Measurements from ENCODE around the gene TPP1. TPM values are rescaled to one million over a fixed set of nuclear protein-coding genes. Genes with fewer than 3 reads are reported as not detected.
A peak's percentile ranks its signal among the peaks of the same experiment; 100 is the strongest.

TPP1 gene
- total RNA-seq, 4 donors from 2014 or later, result 13.9 to 43.4 (median 19.6) TPM

DNA sequence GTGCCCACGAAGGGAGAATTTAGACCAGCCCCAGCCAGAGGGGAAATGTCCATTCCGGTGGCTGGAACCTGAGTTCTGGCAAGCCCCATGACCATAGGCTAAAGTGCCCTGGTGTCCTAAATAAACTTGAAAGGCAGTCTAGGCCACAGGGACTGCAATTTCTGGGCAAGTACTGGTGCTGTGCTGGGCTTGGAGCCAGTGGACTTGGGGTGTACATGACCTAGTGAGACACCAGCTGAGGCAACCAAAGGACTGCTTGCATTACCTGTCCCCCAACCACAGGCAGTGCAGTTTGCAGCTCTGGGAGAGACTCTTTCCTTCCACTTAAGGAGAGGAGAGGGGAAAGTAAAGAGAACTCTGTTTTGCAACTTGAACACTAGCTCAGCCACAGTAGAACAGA lies 39.5 kb downstream of the TPP1 start:
- TF ChIP-seq, protein P1, sequence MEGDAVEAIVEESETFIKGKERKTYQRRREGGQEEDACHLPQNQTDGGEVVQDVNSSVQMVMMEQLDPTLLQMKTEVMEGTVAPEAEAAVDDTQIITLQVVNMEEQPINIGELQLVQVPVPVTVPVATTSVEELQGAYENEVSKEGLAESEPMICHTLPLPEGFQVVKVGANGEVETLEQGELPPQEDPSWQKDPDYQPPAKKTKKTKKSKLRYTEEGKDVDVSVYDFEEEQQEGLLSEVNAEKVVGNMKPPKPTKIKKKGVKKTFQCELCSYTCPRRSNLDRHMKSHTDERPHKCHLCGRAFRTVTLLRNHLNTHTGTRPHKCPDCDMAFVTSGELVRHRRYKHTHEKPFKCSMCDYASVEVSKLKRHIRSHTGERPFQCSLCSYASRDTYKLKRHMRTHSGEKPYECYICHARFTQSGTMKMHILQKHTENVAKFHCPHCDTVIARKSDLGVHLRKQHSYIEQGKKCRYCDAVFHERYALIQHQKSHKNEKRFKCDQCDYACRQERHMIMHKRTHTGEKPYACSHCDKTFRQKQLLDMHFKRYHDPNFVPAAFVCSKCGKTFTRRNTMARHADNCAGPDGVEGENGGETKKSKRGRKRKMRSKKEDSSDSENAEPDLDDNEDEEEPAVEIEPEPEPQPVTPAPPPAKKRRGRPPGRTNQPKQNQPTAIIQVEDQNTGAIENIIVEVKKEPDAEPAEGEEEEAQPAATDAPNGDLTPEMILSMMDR (IDR thresholded peaks at IDR 0.05 in 4 of 5, conservative IDR thresholded peaks at IDR 0.05 in 1 of 5), result no peak
- no peak for TF ChIP-seq POLR2A (IDR thresholded peaks at IDR 0.05)
- in situ Hi-C loops (cut with MboI; ENCODE audit: low sequenced_read_pairs in 4 of 4), result no loop called here
- Histone ChIP-seq H3K4me1 (peaks cover 0 to 9% of the 10 kb centered on the region in 2 donors), H3K4me3 (no peak overlapping the region), H3K36me3 (no peaks in the 10 kb centered on the region), H3K27me3 (no peaks in the 10 kb centered on the region), H3K27ac (no peak overlapping the region), H3K9me3 (peaks cover 0 to 11% (median 0%) of the 10 kb centered on the region in 3 donors)
- no peak for DNase-seq
- intact Hi-C loops (cut with DNase I; ENCODE audit: low total_unique reads), result no loop called here
- ATAC-seq, result no peak

DNA sequence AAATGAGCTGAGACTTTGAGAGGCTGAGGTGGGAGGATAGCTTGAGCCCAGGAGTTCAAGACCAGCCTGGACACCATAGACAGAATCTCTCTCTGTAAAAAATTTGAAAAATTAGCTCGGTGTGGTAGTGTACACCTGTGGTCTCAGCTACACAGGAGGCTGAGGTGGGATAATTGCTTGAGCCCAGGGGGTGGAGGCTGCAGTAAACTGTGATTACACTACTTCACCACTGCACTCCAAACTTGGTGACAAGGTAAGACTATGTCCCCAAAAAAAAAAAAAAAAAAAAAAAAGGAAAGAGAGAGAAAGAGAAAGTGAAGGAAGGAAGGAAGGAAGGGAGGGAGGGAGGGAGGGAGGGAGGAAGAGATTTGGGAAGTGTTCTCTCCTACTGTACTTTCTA lies 41.1 kb downstream of the TPP1 start:
- TF ChIP-seq, protein P1 (IDR thresholded peaks at IDR 0.05 in 4 of 5, conservative IDR thresholded peaks at IDR 0.05 in 1 of 5), result no peak
- no peak for TF ChIP-seq POLR2A (IDR thresholded peaks at IDR 0.05)
- intact Hi-C loops (cut with DNase I; ENCODE audit: low total_unique reads), result no loop called here
- no peak overlapping the region for H3K4me3 ChIP-seq
- H3K36me3 ChIP-seq, result peaks cover 0 to 3% of the 10 kb centered on the region in 2 donors
- in situ Hi-C loops (cut with MboI; ENCODE audit: low sequenced_read_pairs in 4 of 4), result no loop called here
- H3K27me3 ChIP-seq, result no peaks in the 10 kb centered on the region
- peaks cover 0 to 9% of the 10 kb centered on the region in 2 donors for H3K4me1 ChIP-seq
- no peaks in the 10 kb centered on the region for H3K9me3 ChIP-seq
- no peak for DNase-seq
- no peak for ATAC-seq
- no peak overlapping the region for H3K27ac ChIP-seq

DNA sequence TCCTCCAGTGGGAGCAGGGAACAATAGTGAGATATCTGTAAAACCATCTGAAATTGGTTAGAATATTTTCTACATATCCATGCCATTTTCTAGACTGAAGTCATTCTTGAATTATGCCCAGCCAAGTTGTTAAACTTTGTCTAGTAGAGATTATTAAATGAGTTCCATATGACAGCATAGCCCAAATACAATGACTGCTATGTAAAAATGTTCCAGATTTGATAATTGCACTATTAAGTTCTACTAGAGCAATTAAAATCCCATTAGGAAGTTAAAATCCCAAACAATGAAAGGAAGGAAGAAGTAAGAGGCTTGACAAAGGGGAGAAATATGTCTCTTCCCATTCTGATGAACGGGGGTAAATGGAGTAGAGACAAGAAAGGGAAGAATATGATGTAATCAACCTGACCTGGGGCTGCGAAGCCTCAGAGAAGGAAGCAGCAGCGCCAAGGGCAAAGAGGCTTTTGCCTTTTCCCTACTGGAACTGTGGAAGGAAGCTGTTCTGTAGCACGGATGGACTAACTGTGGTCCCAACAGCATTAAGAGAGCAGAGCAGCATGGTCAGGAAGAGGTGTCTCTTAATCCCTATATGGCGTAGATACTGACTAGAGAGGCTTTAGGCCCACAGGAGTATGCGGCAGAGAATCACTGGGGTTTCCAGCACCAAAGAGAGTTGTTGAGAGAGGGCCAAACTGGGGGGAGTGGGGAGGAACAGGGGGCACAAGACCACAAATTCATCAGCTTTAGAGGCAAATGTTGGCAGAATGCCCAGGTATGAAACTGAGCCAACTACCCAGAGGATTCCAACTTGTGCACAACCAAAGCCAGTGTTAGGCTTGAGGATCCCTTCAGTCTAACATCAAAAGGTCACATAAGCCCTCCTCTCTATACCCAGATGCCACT lies 42.5 kb downstream of the TPP1 start:
- DNase-seq (no peak), ATAC-seq (no peak)
- H3K9me3 ChIP-seq, result no peaks in the 10 kb centered on the region
- no peaks in the 10 kb centered on the region for H3K27me3 ChIP-seq
- no peak for TF ChIP-seq POLR2A (IDR thresholded peaks at IDR 0.05)
- TF ChIP-seq, protein P1 (IDR thresholded peaks at IDR 0.05 in 4 of 5, conservative IDR thresholded peaks at IDR 0.05 in 1 of 5), result no peak
- peaks cover 0 to 3% of the 10 kb centered on the region in 2 donors for H3K36me3 ChIP-seq
- H3K27ac ChIP-seq, result peak overlapping the region; percentile 16 to 59 (median 22)
- H3K4me1 ChIP-seq, result peaks cover 1 to 9% of the 10 kb centered on the region in 2 donors
- no peak overlapping the region for H3K4me3 ChIP-seq
- intact Hi-C loops (cut with DNase I; ENCODE audit: low total_unique reads), result no loop called here
- in situ Hi-C loops (cut with MboI; ENCODE audit: low sequenced_read_pairs in 4 of 4), result no loop called here

DNA sequence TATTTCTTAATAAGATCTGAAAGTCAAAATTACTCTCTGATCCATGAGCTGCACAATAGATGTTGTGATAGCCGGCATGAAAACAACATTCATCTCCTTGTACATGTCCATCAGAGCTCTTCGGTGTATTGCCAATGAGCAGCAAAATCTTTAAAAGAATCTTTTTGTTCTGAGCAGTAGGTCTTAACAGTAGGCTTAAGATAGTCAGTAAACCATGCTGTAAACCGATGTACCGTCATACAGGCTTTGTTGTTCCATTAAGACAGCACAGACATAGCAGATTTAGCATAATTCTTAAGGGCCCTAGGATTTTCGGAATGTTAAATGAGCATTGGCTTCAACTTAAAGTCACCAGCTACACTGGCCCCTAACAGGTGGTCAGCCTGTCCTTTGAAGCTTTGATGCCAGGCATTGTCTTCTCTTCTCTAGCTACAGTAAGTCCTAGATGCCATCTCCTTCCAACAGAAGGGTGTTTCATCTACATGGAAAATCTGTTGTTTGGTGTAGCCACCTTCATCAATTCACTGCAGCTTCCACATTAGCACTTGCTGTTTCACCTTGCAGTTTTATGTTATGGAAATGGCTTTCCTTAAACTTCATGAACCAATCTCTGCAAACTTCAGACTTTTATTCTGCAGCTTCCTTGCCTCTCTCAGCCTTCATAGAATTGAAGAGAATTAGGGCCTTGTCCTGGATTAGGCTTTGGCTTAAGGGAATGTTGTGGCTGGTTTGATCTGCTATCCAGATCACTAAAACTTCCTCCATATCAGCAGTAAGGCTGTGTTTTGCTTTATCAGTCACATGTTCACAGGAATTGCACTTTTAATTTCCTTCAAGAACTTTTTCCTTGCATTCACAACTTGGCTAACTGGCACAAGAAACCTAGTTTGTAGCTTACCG lies 44.2 kb downstream of the TPP1 start:
- no peaks in the 10 kb centered on the region for H3K9me3 ChIP-seq
- in situ Hi-C loops (cut with MboI; ENCODE audit: low sequenced_read_pairs in 4 of 4), result no loop called here
- no peaks in the 10 kb centered on the region for H3K27me3 ChIP-seq
- H3K4me3 ChIP-seq, result no peak overlapping the region
- ATAC-seq (no peak), DNase-seq (no peak)
- intact Hi-C loops (cut with DNase I; ENCODE audit: low total_unique reads), result no loop called here
- no peak overlapping the region for H3K27ac ChIP-seq
- TF ChIP-seq, protein P1 (IDR thresholded peaks at IDR 0.05 in 4 of 5, conservative IDR thresholded peaks at IDR 0.05 in 1 of 5), result no peak
- no peak for TF ChIP-seq POLR2A (IDR thresholded peaks at IDR 0.05)
- peaks cover 0 to 3% of the 10 kb centered on the region in 2 donors for H3K36me3 ChIP-seq
- H3K4me1 ChIP-seq, result peaks cover 6 to 9% of the 10 kb centered on the region in 2 donors
